ENCODE measurements around the gene BRI3BP.
"Not testable (repeated sequence)": the region's sequence is repeated elsewhere in the genome, so short reads cannot be mapped to it uniquely, and the experiment has no call there.

Gene BRI3BP

GRCh38 chr12:125065021-125065918 is 71.8 kb downstream of the BRI3BP start, which contains the start of gene AACS:
TSS of gene AACS (plus strand) at chr12:125065435. CDS start at chr12:125065585, 150 bp downstream.
- peak within 1 kb of the TSS; percentile 79 for H3K4me3 ChIP-seq (ENCODE audit: low read depth, low read length)

DNA sequence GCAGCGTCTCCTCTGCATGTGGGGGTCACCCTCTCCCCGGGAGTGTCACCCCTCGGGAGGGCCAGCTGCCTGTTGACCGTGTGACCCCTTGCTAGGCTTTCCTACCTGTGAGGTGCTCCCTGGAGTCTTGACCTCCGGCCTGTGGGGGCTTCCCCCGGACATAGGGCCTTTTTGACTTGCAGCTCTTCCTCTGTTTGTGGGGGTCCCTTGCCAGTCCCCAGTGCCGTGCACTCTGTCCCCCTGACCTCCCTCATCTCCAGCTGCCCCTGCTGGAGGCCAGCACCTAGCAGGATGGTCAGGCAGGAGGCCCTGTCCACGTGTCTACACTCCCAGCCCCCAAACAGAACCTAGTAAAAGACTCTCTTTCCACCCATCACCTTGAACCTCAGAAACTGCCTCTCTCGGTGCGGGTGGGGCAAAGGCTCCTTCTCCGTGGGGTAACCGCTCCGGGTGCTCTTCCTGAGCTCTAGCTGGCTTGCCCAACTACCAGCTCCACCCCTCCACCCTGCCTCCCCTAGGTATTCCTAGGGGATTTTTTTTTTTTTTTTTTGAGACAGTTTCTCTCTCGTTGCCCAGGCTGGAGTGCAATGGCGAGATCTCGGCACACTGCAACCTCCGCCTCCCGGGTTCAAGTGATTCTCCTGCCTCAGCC is 72.6 kb downstream of the BRI3BP start:
- peak overlapping the region; percentile 79 for H3K4me3 ChIP-seq (ENCODE audit: low read depth, low read length)

GRCh38 chr12:125068391-125068790 is 74.9 kb downstream of the BRI3BP start:
- no peak overlapping the region for H3K4me3 ChIP-seq (ENCODE audit: low read depth, low read length)

- H3K4me3 ChIP-seq (ENCODE audit: low read depth, low read length): no peak overlapping the region
Observed at GRCh38 chr12:125069616-125070015, 76.2 kb downstream of the BRI3BP start.

DNA sequence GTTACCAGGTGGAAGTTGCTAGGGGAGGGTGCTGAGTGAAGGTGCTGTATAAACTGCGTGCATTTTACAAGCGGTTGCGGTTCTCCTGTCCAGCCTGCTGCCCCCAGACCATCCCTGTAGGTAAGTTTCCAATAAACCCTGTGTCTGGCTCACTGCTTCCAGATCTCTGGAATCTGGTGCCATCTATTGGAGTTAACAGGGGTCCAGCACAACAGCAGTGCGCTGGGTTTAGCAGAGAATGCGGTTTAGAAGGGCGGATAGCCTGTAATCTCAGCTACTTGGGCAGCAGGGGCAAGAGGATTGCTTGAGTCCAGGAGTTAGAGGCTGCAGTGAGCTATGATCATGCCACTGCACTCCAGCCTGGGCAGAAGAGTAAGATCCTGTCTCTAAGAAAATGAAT is 76.7 kb downstream of the BRI3BP start:
- no peak overlapping the region for H3K4me3 ChIP-seq (ENCODE audit: low read depth, low read length)

GRCh38 chr12:125070661-125071390 is 77.4 kb downstream of the BRI3BP start:
- H3K4me3 ChIP-seq (ENCODE audit: low read depth, low read length): no peak overlapping the region

DNA sequence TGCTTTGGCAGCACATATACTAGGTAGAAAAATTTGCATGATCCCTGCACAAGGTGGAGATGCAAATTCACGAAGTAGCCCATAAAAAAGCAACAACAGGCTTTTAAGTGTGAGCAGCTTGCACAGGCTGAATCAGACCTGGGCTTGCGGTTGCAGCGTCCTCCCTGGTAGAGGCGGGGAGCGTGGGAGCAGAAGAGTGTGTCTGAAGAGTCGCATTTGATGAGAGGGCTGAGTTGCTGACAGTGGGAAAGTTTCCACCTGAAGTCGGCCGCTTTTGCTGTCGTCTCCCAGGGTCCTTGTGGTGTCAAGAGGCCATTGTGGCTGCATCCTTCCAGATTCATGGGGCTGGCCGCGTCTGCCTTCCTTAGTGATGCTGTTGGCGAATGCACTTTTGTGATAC is 78.0 kb downstream of the BRI3BP start:
- no peak overlapping the region for H3K4me3 ChIP-seq (ENCODE audit: low read depth, low read length)

DNA sequence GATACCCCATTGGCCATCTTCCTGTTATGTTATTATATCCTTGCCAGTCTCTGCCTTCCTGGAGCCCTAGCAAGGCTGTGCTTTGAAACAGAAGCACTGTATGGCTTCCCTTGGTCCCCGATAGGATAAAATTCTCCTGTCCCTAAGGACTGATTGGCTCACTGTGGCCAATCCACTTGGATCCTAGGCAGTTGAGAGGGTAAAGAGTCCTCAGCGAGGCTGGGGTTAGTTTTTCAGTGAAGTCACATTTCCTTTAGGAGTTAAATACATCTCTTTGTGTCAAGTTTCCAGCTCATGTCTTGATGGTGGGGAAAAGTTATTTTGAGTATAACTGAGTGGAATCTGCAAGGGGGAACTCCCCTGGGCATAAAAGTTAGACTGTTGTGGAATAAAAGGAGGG is 79.1 kb downstream of the BRI3BP start:
- no peak overlapping the region for H3K4me3 ChIP-seq (ENCODE audit: low read depth, low read length)

GRCh38 chr12:125074294-125074693 is 80.8 kb downstream of the BRI3BP start:
- H3K4me3 ChIP-seq (ENCODE audit: low read depth, low read length): not testable (repeated sequence)

DNA sequence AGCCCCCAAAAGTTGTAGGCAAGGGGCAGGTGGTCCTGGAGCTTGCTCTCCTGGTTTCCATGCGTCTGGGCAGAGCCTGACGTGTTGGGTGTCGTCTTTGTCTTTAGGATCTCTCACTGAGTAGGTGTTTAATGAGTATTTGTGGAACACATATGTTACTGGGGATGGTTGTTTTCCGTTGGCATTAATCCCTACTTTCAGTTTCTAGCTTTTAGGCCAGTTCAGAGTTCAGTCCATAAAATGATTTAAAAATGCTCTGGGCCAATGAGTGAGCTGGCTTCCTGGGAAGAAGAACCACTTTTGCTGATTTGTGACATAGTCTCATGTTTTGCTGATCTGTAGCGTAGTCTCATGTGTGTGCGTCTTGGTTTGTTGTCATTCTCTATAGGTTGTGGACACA is 82.7 kb downstream of the BRI3BP start:
- H3K4me3 ChIP-seq (ENCODE audit: low read depth, low read length): no peak overlapping the region

DNA sequence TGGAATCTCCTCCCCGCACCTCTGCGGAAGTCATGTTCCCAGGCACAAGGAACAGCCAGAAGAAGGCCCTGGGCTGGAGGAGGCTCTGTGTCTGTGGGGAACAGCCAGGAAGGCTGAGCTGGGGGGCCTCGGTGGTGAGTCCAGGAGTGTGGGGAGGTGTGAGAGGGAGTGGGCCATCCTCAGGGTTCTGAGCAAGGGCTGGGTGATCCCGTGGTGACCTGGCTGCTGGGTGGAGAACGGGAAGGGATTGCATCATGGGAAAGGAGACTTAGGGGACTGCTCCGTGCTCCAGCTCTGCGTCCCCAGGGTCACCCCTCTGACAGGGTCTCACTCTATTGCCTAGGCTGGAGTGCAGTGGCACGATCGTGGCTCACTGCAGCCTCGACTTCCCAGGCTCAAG is 85.6 kb downstream of the BRI3BP start:
- H3K4me3 ChIP-seq (ENCODE audit: low read depth, low read length): no peak overlapping the region

DNA sequence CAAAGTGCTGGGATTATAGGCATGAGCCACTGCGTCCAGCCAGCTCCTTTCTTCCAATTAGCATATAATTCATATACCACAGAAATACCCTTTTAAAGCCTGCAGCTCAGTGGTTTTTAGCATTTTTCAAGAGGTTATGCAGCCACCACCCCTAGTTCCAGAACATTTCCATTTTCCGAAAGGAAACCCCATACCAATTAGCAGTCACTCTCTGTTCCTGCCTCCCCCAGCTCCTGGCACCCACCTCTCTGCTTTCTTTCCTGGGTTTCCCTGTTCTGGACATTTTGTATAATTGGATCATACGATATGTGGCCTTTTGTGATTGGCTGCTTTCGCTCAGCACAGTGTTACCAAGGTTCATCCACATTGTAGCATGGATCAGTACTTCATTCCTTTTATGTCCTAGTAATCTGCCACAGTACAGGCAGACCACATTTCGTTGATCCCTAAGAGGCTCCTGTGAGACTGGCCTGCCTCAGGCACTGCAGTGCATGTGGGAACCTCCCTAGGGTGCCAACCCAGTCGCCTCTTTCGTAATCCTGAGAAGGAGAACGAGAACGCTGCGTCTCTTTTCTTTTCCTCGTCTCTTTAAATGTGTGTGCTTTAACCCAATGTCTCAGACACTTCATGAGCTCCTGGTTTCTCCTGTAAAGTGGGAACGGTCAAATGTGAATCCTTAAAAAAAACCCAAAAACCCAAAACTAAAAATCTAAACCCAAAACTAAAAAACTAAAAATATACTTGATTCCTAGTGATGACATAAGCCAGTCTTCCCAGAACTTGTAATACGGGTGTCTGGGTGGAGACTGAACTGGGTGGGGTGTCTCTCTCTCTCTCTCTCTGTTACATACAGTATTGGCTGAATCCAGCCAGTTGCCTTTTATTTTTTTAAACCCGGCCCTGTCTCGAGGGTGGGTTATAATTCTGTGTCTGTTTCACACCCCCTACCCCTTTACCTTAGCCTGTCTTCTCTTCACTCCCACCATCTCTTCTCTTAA is 86.5 kb downstream of the BRI3BP start:
- no peak overlapping the region for H3K4me3 ChIP-seq (ENCODE audit: low read depth, low read length)
